Activated CD8-positive, alpha-beta memory T cell treated with anti-CD3 and anti-CD28 coated beads, Interleukin-2, amount 50 U/mL, for 1 hour (primary cell): Measurements from ENCODE around the gene KRTAP22-2.

Experiments used
- DNase-seq: peaks from one replicate; pipeline ENCODE4 v3.0.0-alpha.2; 2020; ENCODE audit errors: extremely low read depth

KRTAP22-2 gene

DNA sequence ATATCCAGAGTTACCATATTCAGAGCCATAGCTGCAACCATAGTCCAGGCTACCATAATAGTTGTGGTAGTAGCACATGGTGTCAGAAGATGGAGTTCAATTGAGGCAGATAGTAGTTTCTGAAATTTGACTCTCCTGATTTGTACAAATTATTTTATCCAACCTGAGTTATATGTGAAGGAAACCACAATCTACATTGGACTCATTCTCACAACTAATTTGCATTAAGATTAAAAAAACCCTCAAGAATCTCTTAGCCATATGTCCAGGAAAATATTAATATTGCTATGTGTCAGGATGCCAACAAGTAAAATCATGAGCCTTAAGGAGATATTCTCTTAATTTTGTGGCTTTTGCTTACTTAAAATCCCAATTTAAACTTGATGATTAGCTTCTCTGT lies at the start of gene KRTAP22-2:
TSS of gene KRTAP22-2 (minus strand) at position 101 of the 400 bp plus-strand sequence.
- DNase-seq: no peak

DNA sequence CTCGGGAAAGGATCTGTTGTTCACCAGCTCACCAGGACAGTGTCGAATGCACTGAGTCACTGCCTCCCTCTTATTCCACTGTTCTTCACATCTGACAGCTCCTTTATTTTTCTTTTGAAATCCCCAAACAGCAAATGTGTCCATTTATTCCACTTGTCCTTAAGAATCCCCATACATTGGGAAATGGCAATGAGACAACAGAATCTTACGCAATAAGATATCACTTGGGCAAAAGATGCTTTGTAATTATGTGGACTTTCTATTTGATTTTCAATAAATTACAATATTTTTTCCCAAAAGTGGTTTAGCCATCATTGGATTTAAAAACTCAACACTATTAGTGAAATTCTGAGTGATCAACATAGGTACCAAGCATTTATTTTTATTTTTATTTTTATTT lies 48.5 kb upstream of the KRTAP22-2 start:
- no peak for DNase-seq

DNA sequence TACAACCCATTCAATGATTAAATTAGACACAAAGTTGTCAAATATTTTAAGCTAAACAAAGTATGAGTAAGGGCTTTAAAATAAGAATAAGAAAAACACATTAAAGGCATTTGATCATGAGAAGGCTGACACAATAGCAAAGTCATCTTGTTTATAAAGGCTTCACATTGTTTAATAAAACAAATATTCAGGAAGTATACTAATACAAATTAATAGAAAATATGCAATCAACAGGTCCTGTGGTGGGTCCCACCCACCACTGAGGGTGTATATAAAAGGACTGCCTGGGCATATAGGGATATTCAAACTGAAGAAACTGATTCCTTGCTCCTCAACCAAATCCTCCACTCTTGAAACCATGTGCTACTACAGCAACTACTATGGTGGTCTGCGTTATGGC lies 44.7 kb upstream of the KRTAP22-2 start, which contains the start of gene KRTAP20-2:
TSS of gene KRTAP20-2 (plus strand) at position 301 of the 400 bp plus-strand sequence. CDS start at position 359, 58 bp downstream.
- DNase-seq: no peak

DNA sequence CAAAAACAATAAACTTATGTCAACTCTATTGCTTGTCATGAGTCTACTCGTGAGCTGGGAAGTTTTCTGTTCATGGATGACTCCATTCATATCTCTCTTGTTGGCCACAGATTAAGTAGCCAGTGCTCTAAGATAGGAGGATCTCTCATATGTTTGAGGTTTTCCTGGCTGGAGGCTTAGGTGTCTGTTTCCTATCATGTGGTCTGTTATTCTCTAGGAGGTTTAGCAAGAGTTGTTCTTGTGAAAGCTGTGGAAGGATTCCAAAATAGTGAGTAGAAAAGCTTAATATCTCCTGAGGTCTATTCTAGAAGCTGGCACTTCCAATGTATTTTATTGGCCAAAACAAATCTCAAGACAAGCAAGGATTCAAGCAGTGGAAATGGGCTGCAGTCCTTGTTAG lies 39.0 kb upstream of the KRTAP22-2 start:
- DNase-seq: no peak

DNA sequence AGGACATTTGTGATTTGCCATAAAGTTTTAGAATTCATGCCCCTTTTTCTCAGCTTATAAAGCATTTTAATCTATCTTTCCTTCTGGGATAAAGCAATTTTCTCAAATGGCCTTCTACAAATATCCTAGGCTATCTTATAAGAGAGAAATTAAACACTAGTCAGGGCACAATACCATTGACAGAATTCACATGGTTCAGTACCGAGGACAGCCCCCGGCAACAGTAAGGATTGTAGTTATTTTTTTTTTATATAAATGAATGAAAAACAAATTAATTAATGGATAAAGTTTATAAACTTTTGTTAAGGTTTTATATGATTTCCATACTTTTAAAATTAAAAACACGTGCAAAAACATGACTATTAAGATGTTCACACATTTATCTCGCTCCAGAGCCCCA lies 37.9 kb upstream of the KRTAP22-2 start:
- DNase-seq: no peak

DNA sequence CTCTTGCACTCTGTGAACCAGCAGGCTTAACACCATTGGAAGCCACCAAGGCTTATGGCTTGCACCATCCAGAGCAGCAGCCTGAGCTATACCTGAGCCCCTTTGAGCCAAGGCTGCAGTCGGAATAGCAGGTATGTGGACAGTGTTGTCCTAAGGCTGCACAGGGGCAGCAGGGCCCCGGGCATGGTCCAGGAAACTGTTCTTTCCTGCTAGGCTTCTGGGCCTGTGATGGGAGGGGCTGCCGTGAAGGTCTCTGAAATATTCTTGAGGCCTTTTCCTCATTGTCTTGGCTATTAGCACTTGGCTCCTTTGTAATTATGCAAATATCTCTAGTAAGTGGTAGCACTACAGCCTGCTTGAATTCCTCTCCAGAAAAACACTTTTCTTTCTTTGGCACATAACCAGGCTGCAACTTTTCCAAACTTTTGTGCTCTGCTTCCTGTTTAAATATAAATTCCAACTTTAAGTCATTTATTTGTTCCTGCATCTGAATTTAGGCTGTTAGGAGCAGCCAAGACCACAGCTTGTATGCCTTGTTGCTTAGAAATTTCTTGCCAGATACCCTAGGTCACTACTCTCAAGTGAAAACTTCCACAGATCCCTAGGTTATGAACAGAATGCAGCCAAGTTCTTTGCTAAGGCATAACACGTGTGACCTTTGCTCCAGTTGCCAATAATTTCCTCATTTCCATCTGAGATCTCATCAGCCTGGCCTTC lies 35.4 kb upstream of the KRTAP22-2 start:
- no peak for DNase-seq

DNA sequence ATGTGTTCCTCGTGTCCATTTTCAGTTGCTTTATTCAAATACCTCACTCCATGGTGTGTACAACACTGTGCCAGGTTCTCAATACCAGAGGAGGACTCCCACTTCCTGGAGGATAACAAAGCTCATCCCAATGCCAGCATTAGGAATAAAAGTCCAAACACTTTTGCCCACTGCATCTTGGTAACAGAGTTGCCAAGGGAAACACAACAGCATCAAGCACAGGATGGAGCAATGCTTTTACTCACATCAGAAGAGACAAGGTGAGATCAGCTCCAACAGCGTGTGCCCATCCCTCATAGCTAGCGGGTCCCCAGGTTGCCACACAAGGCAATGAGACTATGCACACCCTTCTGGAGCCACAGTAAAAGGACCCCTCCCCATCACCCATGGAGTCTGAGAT lies 33.2 kb upstream of the KRTAP22-2 start:
- no peak for DNase-seq

DNA sequence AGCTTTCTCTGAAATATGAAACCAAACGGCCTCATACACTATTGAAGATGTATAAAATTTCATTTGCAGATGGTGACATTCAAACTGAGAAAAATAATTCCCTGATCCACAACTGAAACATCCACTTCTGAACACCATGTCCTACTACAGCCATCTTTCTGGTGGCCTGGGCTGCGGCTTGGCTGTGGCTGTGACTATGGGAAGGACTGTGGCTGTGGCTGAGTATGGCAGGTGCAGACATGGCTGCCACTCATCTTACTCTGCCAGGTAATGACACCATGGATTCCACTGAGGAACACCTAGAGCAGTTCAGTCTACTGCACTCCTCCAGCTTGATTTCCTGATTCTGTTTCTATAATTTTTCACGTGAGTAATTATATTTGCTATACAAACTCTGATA lies 30.3 kb upstream of the KRTAP22-2 start, which contains the start of gene KRTAP20-4:
TSS of gene KRTAP20-4 (plus strand) at position 106 of the 400 bp plus-strand sequence.
- DNase-seq: no peak

DNA sequence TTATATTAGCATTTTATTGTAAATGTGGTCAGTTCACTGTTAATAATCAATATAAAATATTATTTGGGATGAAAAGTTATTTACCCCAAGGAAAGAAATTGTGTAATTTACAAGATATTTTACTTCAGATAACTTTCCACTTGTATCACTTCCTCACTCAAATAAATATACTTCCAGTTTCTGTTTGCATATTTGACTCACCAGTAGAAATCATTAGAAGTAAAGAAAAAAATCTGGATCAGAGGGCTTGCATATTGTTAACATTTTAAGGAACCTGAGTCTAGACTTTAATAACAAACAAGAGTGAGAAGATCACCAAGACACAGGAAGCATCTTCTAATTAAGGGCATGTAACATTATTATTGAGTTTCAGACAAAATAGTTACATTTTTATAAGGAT lies 29.9 kb upstream of the KRTAP22-2 start:
- DNase-seq: no peak

DNA sequence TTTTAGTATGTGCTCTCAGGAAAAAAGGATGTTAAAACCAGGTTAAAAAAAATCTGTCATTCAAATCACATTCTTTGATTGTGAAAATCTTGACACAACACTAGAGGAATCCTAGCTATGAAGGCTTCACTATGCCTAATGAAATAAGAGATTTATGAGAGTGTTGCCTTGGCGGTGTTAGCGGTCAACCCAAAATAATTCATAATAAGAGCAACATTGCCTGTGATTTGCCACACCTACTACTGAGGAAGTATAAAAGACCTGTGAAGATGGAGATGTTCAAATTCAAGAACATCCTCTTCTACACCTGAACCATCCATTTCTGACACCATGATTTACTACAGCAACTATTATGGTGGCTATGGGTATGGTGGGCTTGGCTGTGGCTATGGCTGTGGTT lies 25.9 kb upstream of the KRTAP22-2 start, which contains the start of gene KRTAP20-1:
TSS of gene KRTAP20-1 (plus strand) at position 301 of the 400 bp plus-strand sequence. CDS start at position 331, 30 bp downstream.
- DNase-seq: no peak

DNA sequence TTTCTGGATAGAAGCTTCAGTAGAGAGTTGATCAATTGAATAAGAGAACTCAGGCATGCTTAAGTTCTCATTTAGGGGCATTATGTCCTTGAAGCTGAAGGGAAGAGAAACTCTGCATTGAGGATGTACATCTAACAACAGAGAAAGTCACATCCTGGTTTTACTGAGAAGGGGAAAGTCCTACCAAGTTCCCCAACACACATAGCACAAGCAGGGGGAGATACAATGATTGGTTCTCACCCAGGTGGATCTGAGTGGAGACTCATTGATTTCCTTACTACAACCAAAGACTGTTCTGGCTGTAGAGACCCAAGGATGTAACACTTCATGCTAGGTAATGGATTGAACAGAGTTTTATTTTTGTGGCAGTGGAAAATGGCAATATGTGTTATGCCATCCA lies 25.0 kb upstream of the KRTAP22-2 start:
- DNase-seq: no peak

DNA sequence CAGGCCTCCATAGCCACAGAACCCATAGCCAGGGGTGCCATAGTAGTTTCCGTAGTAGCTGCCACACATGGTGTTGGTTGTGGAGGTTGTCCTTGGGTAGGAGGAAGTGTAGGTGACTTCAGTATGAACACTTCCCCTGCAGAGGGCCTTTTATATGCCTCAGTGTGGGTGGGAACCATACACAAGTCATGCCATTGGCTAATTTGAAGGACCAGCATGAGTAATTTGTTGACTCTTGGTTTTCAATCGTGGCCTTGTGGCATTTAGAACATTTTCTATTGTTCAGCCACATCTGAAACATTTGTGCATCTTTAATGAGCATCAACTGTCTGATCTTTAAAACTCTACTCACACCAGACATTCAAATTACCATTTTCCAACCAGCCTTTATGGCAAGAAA lies 23.6 kb upstream of the KRTAP22-2 start, which contains the start of gene KRTAP6-1:
TSS of gene KRTAP6-1 (minus strand) at position 95 of the 400 bp plus-strand sequence. CDS start at position 69, 26 bp downstream.
- no peak for DNase-seq

DNA sequence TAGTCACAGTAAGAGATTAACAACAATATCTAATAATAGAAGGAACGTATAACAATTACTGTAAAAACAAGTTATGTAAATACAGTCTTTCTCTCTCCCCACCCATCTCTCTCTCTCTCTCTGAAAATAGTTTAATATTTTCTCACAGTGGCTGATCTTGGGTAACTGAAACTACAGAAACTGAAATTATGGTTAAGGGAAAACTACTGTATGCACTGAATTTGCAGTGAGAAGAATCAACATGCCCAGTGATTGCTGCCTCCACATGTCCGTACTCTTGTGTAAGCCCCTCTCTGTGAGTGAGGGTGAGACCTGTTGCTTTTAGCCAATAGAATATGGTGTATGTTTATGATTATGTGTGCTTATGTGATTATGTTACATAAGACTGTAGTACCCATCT lies 21.9 kb upstream of the KRTAP22-2 start:
- DNase-seq: no peak

DNA sequence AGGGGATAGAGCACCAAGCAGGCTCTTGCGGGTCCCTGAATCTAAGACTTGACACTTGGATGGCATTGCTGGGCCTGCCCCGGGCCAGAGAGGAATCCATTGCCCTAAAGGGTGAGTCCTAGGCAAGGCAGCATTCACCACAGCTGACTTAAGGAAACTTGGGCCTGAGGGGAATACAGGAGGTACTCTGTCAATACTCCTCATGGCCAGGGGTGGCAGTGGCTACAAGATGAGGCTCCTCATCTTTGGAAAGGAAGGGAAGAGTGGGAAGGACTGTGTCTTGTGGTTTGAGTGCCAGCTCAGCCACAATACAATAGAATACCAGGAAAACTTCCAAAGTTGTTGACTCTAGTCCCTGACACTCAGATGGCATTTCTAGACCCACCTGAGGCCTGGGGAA lies 15.8 kb upstream of the KRTAP22-2 start:
- DNase-seq: no peak

DNA sequence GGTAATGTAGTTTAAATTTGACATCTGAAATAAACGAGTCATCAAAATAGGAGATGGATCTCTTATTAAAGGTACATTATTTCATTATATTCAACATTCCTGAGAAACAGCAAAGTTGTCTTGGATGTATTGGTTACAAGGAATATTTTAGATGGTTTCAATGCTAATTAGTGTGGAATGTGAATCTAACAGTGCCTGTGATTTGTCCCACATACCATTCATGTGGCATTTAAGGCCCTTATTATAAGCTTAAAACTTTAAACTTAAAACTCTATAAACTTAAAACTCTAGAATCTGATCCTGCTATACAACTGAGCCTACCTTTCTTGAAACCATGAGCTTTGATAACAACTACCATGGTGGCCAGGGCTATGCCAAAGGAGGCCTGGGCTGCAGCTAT lies 10.6 kb upstream of the KRTAP22-2 start, which contains the start of gene KRTAP22-1:
TSS of gene KRTAP22-1 (plus strand) at position 301 of the 400 bp plus-strand sequence.
- DNase-seq: no peak

DNA sequence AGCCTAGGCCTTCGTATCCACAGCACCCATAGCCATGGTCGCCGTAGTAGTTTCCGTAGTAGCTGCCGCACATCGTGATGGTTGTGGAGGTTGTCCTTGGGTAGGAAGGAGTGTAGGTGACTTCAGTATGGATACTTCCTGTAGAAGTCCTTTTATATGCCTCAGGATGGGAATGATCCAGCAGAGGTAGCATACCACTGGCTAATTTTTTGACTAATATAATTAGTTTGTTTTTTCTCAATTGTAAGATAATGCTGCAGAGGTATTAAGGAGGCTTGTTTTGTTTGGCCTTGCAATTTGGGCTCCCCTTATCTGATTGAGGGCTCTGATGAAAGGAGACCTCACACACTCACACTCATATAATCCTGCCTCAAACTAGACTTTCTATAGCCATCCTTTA lies 8.6 kb upstream of the KRTAP22-2 start, which contains the start of gene KRTAP6-2:
TSS of gene KRTAP6-2 (minus strand) at position 101 of the 400 bp plus-strand sequence. CDS start at position 73, 28 bp downstream.
- DNase-seq: no peak

DNA sequence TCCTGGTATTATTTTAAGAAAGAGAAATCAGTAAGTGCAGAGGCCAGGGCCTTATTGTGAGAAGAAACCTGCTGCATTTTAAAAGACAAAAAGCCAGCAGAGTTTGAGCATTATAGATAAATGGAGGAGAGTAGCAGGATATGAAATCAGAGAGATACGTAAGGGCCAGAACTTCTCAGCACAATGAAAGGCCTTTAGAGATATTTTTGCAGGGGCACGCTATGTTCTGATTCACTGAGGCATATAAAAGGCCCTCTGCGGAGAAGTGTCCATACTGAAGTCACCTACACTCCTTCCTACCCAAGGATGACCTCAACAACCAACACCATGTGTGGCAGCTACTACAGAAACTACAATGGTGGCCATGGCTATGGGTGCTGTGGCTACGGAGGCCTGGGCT lies 1.9 kb upstream of the KRTAP22-2 start, which contains the start of gene KRTAP6-3:
TSS of gene KRTAP6-3 (plus strand) at position 301 of the 400 bp plus-strand sequence. CDS start at position 307, 6 bp downstream.
- DNase-seq: no peak

DNA sequence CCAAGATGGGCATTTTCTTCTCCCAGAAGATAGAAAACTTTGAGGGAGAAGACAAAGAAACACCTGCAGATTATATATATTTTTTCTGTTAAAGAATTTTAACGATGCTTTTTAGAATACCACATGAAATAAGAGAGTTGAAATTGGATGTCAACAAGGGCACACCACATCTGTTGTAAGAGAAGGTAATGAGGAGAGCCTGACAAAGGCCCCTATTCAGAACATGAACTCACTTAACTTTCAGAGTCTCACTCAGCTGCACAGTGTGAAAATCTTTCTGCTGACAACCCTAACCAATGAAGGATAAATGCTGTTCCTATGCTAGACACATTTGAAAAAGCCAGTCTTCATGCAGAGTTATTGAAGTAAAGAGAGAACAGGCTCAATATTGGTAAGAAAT lies 7.3 kb downstream of the KRTAP22-2 start:
- DNase-seq: no peak

DNA sequence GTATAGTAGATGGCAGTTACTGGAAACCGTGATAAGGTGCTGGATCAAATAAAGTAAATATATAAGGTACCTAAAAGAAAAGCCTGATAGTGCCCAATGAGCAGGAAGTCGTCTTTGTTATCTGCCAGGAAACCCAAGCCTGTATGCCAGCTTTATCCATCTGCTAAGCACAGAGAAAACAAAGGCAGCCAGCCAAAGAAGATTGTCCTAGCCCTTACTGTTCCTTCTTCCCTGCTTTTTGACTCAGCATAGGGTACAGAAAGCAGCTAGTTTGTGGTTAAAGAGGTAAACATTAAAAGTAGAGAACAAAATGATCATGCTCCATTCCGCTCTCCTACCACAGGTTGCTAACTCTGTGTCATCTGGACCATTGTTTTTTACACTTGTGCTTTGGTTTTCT lies 10.1 kb downstream of the KRTAP22-2 start:
- DNase-seq: no peak

DNA sequence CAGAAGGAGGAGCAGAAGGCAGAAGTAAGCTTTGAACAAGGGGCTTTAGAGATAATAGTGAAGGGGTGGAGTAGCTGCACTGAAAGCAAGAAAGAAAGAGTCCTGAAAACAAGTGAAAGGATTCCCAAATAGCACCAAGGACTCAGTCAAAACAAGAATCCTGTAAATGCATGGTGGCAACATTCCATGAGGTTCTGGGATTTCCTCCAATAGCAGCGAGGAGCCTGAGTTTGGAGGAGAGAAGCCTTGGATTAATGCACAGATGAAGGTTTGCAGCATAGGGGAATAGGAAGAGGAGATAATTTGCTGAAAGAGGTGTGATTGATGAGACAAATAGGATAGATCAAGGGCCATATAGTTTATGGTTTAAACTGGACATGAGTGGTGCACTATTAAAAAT lies 10.9 kb downstream of the KRTAP22-2 start:
- no peak for DNase-seq

DNA sequence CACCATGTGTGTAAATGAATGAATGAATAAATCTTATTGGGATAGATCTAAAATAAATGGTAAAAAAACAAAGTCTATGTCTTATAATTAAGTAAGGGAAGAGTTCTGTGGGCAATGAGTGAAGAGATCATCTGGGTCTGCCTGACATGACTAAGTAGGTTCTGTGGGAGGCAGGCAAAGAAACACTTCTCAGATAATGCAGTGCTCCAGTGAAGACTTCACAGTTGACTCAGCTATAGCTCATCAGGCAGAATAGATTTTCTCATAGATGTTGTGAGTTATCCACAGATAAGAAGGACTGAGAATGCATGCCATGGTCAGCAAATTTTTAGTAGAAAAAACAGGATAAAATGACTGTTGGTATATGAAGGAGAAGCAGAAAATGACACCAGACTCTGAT lies 12.4 kb downstream of the KRTAP22-2 start:
- DNase-seq: no peak

DNA sequence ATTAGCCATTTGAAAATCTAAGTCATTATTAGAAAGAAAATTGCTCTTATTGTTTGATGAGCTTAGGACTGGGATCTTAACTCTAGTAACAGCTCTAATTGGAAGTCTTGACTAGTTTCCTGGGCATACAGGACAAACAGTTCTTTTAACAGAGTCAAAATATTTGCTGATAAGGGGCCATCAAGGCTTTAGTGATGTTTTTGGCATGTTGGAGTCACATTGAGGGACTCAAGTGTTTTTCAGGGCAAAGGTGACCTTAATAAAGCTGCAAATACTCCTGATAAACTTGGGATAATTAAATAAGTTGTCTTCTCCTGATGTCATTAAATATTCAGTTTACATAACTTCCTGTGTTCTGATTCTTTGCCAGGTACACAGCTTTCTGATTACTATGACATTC lies 22.6 kb downstream of the KRTAP22-2 start:
- no peak for DNase-seq

DNA sequence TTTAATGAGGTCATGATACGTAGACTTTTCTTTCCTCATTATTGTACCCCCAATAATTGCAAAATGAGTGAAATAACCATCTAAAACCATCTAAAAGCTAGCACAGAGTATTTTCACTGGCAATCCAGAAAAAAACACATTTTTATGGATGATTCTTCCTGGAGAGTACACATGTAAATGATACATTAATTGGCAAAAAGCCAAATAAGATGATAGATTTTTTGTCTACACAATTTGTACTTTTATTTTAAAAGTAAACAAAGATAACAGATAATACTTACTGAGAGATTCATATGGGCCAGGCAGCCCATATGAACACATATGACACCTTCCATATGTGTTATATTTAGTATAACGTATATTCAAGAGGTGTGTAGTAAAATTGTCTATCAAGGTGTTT lies 26.6 kb downstream of the KRTAP22-2 start:
- DNase-seq: no peak
